Sigmoid colon (tissue), 4 donors: ENCODE measurements around the gene DIAPH1.

ENCODE experiments used
- CTCF ChIP-seq, 4 experiments: fragments of 450-650 bp in 3 of 4; fragments of 200-600 bp in 1 of 4; IDR thresholded peaks; one replicate each; pipeline ENCODE4 v1.5.1; 2016 to 2019; ENCODE audit warnings: antibody characterized with exemption in 4 of 4, mild to moderate bottlenecking in 3 of 4, moderate library complexity in 2 of 4
- EP300 ChIP-seq, 4 donors: sonication (generic); formaldehyde crosslinking; IDR thresholded peaks; one replicate each; pipeline ENCODE4 v1.6.1; 2017; ENCODE audit warnings: antibody characterized with exemption in 4 of 4
- POLR2A ChIP-seq, 2 donors: fragments of 450-650 bp; IDR thresholded peaks; one replicate each; pipeline ENCODE4 v1.6.1; 2016; ENCODE audit warnings: antibody characterized with exemption in 2 of 2, mild to moderate bottlenecking in 2 of 2, moderate library complexity in 2 of 2
- POLR2AphosphoS5 ChIP-seq, 4 donors: sonication (generic); formaldehyde crosslinking; IDR thresholded peaks; one replicate each; pipeline ENCODE4 v1.6.1; 2017; ENCODE audit warnings: antibody characterized with exemption in 4 of 4

- TF ChIP-seq POLR2A (IDR thresholded peaks at IDR 0.05) = no peak
- TF ChIP-seq CTCF (IDR thresholded peaks at IDR 0.05) = no peak
- no peak for TF ChIP-seq POLR2AphosphoS5 (IDR thresholded peaks at IDR 0.05)
- no peak for TF ChIP-seq EP300 (IDR thresholded peaks at IDR 0.05)
These were observed 10.2 kb downstream of the DIAPH1 start for GRCh38 chr5:141608557-141608956.
